Right ventricle myocardium inferior (tissue), 1 donor: Measurements from ENCODE around the gene GRK6. TPM values are rescaled to one million over a fixed set of nuclear protein-coding genes. Genes with fewer than 3 reads are reported as not detected.

ENCODE experiments used
- ATAC-seq: fragments of 200-7000 bp; cut with Tn5 transposase; one replicate; pipeline ENCODE4 v1.9.1; 2020; ENCODE audit warnings: mild to moderate bottlenecking, moderate library complexity
- DNase-seq: peaks from one replicate; pipeline ENCODE4 v3.0.0; 2021; ENCODE audit errors: missing footprints
- intact Hi-C: fragments of 100-400 bp; cut with DNase I; formaldehyde crosslinking; loops from one replicate; pipeline ENCODE4 v1.11.0; 2022
- total RNA-seq: library from RNA; stranded (reverse); fragmentation: NEBNext Ultra II Directional; extraction: Animal tissue kit (Norgen Biotek cat#: 25700); gene quantifications from one replicate; pipeline ENCODE4 v1.2.1, GENCODE V29; 2021
- donor health status: DM: no; HTN: yes; CAD: no; lungs with severe emphysema.

GRK6 gene
- total RNA-seq, 1 donor from 2014 or later: 18.1 TPM

DNA sequence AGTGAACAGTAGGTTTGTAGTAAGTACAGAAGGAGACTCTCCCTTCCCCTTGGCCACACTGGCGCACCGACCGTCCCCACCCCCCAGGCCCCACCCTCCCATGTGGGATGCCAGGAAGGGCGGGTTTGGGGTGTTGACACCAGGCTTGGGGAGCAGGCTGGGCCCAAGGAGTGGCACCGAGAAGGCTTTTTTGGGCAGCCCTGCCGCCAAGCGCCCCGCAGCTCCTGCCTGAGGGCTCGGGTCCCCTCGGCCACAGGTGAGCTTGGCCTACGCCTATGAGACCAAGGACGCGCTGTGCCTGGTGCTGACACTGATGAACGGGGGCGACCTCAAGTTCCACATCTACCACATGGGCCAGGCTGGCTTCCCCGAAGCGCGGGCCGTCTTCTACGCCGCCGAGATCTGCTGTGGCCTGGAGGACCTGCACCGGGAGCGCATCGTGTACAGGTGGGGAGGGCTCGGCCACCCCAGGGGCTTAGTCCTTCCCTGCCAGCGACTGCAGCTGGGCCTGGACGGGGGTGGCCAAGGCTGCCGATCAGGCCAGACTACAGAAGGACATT lies 7.3 kb downstream of the GRK6 start:
- ATAC-seq (no peak), DNase-seq (peak; percentile 45)
- intact Hi-C loops: no loop called here

DNA sequence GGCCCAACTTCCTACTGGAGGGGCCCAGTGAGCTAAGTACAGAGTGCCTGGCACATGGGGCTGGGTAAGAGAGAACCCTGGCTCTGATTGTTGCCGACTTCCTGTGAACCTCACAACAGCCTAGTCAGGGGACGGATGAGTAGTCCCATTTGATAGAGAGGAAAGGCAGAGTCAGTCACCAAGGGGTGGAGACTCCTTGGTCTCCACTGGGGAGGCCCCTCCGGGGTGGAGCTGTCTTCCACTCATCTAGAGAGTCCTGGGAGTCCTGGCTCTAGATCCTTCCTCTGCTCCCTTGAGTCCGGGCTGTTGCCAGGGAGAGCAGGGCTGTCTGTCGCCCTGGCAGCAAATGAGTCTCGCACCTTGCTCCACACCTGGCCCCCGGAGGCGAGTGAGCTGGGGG lies 8.0 kb downstream of the GRK6 start:
- DNase-seq: peak; percentile 51
- ATAC-seq: no peak
- intact Hi-C loops: no loop called here

DNA sequence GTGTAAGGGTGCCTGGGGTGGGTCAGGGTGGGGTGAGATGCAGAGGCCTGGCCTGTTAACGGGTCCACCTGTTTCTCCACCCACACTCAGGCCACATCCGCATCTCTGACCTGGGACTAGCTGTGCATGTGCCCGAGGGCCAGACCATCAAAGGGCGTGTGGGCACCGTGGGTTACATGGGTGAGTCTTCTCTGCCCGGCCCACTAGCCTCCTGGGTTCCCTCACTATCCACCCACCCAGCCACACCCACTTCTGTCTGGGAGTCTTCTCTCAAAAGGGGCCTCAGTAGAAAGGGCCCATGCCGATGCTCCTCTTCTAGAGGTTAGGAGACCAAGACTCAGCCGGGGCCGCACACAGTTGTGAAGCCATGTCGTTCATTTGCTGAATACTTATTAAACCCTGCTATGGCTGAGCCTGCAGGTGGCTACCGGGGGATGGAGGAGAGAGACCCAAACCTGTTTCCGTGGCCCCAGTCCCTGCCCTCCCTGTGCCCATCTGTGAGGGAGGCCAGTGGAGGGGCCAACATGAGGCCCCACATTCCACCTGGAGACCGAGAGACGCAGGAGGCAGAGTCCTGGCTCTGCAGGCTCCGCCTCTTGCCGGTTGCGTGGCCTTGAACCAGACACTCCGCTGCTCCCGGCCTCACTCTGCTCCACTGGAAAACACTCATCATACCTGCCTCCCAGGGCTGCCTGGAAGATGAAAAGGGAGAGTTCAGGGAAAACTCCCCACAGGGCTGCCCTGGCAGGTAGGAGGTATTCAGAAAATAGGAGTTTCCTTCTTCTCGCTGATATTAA lies 8.7 kb downstream of the GRK6 start:
- no peak for ATAC-seq
- peak; percentile 43 for DNase-seq
- intact Hi-C loops: no loop called here

DNA sequence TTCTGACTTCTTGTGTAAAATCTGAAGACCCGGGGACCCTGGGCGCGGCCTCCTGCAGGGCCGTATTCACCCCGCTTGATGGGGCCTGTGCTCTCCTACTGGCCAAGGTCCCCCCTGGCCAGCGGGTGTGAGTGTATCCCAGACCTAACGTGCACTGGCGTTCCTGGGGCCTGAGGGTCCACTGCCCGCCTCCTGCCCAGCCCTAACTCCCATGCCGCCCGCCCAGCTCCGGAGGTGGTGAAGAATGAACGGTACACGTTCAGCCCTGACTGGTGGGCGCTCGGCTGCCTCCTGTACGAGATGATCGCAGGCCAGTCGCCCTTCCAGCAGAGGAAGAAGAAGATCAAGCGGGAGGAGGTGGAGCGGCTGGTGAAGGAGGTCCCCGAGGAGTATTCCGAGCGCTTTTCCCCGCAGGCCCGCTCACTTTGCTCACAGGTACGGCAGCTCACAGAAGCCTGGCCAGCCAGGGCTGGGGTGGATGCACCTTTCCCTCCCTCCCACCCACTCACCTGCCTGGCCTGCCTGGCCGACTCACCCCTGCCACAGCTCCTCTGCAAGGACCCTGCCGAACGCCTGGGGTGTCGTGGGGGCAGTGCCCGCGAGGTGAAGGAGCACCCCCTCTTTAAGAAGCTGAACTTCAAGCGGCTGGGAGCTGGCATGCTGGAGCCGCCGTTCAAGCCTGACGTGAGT lies 9.5 kb downstream of the GRK6 start:
- no peak for ATAC-seq
- intact Hi-C loops: no loop called here
- peak; percentile 56 for DNase-seq

DNA sequence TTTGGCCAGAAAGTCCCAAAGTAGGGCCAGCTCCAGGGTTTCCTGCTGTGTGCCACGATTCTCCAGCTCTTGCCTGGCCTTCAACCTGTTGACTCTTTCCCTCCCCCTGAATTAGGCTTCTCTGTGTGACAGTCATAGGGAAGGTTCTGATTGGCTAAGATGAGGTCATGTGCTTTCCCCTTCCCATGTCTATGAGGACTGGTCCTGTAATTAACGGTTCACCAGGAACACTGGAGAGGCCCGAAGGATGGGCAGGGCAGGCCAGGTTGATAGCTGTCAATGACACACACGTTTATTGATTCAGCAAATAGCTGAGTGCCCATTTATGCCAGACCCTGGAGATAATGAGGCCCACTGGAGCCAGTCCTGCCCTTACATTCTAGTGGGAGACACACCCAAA lies 11.1 kb downstream of the GRK6 start:
- DNase-seq: no peak
- intact Hi-C loops: no loop called here

DNA sequence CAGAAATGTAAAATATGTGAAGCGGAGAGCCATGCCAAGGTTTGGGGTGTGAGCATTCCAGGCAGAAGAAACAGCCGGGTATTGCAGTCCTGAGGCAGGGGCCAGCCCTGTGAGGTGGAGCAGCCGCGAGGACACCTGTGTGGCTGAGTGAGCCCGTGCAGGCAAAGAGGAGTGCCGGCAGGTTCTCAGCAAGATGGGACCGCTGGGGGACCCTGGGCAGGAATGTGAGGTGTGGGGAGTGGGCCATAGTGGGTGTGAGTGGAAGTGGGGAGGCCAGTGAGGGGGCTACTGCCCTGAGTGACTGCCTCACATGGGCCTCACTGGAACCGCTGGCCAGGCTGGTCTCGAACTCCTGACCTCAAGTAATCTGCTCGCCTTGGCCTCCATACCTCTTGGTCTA lies 12.0 kb downstream of the GRK6 start:
- ATAC-seq (no peak), DNase-seq (no peak)
- intact Hi-C loops: no loop called here

More for the DNA sequence above, 11.1 kb downstream of the GRK6 start:
- ATAC-seq: no peak

DNA sequence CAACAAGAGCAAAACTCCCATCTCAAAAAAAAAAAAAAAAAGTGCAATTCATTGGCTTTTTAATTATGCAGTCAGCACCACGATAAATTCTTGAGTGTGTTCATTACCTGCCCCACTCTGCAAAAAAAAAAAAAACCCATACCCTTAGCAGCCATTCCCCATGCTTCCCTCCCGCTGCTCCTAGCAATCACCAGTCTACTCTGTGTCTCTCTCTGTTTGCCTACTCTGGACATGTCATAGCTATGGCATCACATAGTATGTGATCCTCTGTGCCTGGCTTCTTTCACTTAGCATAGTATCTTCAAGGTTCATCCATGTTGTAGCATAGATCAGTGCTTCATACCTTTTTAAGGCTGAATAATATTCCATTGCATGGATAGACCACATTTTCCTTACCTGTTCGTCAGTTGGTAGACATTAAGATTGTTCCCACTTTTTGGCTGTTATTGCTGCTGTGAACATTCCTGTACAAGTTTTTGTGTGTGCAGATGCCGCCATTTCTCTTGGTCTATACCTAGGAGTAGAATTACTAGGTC lies 13.1 kb downstream of the GRK6 start:
- intact Hi-C loops: no loop called here
- no peak for DNase-seq
- ATAC-seq: no peak

DNA sequence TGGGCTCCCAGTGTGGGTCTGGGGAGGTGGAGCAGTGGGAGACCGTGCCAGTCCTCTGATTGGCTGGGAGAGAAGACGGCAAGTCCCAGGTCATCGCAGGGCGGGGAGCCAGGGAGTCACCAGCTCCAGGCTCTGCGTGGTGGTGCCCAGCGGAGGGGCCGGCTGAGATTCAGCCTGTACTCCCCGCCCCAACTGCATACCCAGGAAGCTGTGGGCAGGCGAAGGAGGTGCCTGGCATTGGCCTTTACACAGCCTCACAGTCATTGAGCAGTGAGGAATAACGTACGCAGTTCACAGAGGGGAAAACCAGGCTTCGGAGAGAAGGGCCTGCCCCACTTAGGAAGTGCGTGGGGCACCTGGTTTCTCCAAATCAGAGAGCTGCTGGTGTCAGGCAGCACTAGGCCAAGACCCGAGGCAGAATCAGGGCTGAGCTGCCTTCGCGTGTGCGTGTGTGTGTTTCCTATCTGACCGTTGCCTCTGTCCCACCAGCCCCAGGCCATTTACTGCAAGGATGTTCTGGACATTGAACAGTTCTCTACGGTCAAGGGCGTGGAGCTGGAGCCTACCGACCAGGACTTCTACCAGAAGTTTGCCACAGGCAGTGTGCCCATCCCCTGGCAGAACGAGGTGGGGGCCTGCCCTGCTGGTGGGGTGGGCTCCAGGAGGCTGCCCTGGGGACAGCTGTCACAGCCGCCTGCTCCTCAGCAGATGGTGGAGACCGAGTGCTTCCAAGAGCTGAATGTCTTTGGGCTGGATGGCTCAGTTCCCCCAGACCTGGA lies 13.9 kb downstream of the GRK6 start:
- ATAC-seq: no peak
- no peak for DNase-seq
- intact Hi-C loops: no loop called here

DNA sequence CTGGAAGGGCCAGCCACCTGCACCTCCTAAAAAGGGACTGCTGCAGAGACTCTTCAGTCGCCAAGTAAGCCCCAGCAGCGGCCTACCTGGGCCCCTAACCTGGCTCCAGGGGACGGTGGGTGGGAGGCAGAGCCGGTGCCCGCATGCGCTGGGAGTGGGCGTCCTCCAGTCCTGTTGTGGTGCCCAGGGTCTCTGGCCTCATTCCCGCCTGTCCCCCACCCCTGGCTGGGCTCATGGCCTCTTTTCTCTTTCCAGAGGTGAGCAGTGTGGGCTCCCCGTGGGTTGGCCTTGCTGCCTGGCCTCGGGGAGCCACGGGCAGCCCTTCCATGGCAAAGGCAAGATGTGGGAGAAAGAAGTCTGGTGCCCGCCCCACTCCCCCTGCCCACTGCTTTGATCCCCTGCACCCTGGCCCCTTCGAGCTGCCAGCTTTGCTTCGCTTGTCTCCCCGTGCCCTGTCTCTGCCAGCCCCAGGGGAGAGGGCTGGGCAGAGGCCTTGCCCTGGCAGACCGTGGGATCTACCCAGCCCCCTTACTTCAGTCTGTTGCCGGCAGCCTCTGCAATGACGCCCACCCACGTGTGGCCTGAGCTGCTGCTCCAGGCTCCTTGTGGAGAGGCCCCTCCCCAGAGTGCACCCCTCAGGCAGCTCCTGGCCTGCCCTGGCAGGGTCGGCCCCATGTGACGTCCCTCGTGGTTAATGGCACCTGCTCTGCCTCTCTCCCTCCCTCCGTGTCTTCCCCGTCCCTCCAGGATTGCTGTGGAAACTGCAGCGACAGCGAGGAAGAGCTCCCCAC lies 14.7 kb downstream of the GRK6 start:
- DNase-seq (no peak), ATAC-seq (no peak)
- intact Hi-C loops: no loop called here

DNA sequence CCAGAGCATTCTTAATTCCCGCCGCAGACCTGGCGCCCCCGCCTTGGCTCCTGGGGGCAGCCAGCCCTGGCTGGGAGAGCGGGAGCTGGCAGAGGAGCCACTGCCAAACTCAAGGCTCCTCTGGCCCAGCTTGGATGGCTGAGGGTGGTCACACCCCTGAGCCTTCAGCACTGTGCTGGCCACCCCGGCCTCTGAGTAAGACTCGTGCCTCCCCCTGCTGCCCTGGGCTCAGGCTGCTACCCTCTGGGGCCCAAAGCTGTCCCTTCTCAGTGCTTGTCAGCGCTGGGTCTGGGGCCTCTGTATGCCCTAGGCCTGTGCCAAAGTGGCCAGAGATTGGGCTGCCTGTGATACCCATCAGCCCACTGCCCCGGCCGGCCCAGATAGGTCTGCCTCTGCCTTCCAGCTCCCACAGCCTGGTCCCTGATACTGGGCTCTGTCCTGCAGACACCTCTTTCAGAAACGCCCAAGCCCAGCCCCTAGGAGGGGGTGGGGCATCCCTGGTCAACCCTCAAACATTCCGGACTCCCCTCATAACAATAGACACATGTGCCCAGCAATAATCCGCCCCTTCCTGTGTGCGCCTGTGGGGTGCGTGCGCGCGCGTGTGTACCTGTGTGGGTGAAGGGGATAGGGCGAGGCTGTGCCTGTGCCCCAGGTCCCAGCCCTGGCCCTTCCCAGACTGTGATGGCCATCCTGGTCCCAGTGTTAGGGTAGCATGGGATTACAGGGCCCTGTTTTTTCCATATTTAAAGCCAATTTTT lies 15.8 kb downstream of the GRK6 start:
- no peak for DNase-seq
- intact Hi-C loops: no loop called here
- no peak for ATAC-seq

DNA sequence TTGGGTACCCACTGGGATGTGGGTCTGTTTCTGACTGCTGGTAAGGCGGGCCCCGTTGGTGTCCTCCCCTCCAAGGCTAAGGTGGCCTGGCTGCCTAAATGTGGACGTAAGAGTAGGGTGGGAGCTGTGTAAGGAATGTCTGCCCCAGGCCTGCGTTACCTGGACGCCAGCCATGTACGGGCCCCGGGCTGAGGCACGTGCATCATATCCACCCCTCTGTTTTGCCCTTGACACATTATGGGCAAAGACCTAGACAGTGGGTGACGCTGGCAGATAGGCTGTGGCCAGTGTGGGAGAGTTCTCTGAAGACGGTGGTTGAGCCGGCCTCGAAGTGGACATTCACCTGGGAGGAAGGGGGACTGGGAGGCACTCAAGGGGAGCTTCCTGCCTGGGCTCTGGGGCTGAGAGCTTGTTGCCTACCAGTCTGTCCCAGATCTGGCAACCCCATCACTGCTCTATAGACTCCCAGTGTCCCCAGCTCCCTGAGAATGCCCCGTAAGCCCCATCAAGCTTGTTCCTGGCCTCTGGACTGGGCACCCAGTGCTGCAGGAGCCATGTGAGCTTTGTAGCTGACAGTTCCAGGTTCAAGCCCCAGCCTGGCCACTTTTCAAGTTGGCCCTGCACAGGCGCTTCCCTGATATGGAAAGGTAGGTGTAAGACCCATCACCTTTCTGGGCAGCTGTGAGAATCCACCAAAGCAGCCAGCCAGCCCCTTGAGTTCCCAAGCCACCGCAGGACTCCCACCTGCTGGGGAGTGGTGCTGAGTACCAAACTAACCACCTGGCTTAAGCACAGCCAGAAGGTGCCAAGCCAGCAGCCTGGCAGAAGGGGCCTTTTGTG lies 16.9 kb downstream of the GRK6 start:
- no peak for ATAC-seq

DNA sequence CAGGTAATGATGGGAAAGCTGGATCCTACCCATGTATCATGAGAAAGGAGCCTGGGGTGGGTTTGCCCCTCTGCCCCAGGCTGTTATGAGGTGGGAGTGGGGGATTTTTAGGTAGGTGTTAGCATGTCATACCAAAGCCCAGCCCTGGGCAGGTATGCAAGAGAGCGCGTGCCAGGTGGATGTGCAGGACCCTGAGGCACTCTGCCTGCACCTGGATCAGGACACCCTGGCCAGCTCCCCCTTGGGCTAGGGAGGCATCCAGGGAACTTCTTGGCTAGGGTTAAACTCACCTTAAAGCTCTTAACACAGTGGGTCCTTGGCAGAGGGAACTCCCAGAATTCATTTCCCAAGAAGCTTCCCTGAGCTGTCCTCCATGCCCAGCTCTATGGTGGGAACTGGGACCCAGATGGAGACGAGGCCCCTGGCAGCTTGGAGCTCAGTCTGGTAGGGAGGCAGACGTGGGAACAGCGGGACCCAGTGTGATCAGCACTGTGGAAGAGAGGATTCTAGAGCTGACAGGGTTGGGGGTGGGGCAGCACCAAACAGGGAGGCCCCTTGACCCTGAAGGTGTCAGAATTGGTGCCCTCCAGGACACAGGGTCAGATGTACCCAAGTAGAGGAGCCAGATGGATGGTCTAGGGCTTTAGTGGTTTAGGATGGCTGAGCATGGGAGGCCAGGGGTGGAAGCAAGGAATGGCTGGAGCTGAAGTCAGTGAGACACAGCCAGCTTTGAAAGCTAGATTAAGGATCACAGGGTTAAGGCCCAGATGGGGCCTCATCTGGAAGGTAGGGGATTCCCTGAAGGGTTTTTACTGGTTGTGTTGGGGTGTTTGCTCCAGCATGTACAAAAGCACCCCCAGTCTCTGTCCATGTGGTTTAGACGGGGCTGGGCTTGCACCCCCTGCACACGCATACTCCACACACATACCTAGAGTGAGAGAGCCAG lies 17.9 kb downstream of the GRK6 start:
- DNase-seq (no peak), ATAC-seq (no peak)
- intact Hi-C loops: no loop called here

More for the DNA sequence above, 16.9 kb downstream of the GRK6 start:
- peak; percentile 63 for DNase-seq
- intact Hi-C loops: no loop called here

DNA sequence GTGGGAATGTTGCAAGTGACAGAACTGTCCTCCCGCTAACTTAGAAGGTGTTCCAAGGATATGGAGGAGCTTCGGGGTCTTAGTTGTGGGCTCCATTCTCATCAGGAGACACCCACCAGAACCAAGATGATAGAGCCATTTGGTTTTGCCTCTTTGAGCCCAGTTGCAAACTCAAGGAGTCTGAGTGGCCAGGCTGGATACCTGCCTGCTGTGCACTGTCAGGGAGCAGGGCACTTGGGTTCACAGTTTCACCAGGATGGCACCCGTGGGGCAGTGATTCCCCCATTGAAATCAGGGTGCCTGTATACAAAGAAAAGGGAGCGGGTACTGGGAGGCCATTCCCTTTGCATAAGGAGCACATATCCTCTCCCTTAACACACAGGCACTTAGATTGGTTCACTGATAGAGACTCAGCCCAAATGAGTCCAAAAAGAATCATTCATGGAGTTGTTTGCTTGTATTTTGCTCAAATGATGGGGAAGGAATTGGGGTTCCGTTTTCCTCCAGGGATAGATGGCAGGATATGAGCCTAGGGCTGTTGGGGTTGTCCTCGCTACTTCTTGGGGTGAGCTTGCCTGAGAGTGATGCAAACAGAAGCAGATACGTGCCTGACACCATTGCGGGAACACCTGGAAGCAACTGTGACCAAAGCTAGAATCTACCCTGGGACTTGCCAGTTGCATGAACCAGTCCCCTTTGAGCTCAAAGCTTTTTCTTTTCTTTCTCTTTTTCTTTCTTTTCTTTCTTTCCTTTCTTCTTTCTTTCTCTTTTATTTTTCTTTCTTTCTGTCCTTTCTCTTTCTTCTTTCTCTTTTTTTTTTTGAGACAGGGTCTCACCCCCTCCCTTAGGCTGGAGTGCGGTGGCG lies 18.8 kb downstream of the GRK6 start:
- DNase-seq (no peak), ATAC-seq (no peak)
- intact Hi-C loops: no loop called here

DNA sequence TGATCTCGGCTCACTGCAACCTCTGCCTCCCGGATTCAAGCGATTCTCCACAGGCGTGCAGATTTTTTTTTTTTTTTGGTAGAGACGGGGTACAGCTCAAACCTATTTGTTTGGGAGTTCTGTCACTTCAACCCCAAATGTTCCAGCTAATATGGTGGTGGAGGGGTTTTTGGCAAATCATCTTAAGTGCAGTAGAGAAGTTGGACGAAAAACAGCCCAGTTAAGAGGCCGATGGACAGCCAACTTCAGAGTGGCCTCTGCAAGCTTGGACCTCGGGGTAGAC lies 19.4 kb downstream of the GRK6 start:
- intact Hi-C loops: loop anchor here (1.0 kb wide), 1 partner anchor 19 kb away; no protein-coding TSS in a partner anchor
- ATAC-seq: no peak
- DNase-seq: no peak
